GM12873 (cell line): ENCODE measurements around the gene GSG1L.

ENCODE experiments used
- TF ChIP-seq, protein P1 (sequence below): IDR thresholded peaks from 2 replicates; pipeline ENCODE4 v1.5.1; 2012; ENCODE audit warnings: low read depth, mild to moderate bottlenecking, moderate library complexity, low read length, control low read depth; ENCODE audit not compliant: insufficient read depth; ENCODE audit errors: missing control alignments

The GSG1L gene

DNA sequence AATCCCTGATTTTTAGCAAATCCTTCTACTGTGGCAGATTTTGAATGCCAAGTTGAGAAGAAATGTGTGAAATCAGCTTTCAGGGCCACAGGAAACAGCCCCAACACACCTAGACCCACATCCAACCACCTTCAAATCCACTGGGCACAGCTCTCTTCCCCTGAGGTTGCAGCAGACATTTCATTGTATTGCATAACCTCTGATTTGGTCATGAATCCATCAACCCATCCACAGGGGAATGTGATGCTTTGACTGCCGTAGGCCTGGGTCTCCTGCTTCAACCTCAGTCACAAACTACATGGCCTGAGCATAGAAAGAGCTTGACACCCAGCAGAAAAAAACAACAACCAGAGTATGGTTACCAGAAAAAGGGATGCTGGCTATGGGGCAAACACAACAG, 145.6 kb downstream of the GSG1L start:
- TF ChIP-seq, protein P1, sequence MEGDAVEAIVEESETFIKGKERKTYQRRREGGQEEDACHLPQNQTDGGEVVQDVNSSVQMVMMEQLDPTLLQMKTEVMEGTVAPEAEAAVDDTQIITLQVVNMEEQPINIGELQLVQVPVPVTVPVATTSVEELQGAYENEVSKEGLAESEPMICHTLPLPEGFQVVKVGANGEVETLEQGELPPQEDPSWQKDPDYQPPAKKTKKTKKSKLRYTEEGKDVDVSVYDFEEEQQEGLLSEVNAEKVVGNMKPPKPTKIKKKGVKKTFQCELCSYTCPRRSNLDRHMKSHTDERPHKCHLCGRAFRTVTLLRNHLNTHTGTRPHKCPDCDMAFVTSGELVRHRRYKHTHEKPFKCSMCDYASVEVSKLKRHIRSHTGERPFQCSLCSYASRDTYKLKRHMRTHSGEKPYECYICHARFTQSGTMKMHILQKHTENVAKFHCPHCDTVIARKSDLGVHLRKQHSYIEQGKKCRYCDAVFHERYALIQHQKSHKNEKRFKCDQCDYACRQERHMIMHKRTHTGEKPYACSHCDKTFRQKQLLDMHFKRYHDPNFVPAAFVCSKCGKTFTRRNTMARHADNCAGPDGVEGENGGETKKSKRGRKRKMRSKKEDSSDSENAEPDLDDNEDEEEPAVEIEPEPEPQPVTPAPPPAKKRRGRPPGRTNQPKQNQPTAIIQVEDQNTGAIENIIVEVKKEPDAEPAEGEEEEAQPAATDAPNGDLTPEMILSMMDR: no peak

DNA sequence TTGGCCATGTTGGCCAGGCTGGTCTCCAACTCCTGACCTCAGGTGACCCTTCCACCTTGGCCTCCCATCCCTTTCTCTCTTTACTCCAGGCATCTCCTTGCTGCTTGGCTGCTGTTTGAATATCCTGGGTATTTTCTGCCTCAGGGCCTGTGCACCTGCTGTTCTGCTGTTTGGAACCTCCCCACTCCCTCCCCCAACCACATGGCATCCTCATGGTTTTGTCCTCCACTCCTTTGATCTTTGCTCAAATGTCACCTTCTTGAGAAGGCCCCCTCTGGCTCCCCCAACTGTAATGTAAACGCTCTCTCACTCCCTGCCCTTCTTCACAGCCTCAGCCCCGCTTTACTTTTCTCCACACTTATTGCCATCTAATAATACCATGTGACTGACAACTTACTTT, 152.0 kb downstream of the GSG1L start:
- TF ChIP-seq, protein P1: no peak

DNA sequence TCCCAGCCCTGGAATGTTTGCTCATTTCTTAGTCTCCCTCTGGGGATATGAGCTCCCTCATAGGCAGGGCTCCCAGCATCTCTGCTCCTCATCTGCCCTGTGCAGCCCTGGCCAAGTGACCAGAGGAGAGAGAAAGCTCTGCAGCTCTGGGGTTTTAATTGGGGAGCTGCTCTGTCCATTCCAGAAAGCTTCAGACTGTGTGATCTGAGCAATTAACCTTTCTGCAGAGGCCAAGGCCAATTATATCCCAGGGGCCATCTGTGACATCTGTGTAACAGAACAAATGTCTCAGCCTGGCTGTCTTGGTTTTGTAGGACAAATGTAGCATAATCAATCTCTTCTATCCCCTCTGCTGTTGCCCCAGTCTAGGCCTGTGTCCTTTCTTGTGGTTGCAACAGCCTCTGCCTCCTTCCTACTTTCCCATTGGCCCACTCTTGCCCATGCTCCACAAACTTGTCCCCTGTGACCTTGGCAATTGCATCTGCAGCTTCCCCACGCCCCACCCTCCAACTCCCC, 156.0 kb downstream of the GSG1L start:
- TF ChIP-seq, protein P1: no peak

DNA sequence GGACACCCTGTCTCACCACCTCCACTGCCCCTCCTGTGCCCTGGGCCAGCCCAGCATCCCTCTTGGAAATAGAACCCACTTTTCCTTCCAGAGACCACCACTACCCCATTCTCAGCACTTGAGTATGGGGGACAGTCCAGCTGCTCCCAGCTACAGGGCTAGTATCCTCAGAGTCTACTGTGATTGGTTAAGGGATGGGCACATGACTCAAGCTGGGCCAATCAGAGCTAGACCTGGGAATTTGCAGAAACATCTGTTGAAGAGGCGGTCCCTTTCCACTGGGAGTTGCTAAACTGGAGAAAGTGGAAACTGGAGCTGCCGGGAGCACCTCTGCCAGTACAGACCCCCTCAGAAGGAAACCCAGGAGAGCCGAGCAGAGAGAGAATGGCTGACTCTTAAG, 156.6 kb downstream of the GSG1L start:
- TF ChIP-seq, protein P1: no peak

DNA sequence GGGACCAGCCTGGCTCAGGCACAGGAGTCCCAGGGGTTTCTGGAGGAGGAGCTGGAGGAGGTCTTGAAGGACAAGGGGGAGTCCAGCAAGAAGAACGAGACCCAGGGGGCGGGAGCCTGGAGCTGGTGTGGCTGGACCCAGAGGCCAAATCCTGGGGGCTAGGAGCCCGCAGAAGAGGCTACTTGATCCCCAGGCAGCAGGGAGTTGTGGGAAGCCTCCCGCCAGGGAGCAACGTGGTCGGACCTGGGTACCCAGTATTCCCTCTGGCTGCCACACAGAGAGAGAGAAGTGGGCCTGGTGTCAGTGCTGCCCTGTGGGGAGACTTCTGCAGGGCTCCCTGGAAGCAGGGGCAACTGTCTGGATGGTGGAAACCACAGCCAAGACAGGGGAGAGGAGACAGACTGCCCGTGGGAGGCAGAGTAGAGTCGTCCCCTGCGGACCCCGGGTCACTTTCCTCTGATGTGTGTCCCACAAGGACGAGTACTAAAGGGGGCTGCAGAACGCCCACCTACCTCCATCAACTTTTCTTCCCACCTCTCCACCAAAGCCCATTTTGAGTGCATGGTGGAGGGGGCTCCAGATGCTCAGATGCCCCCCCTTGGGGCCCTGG, 160.4 kb downstream of the GSG1L start:
- TF ChIP-seq, protein P1: no peak

DNA sequence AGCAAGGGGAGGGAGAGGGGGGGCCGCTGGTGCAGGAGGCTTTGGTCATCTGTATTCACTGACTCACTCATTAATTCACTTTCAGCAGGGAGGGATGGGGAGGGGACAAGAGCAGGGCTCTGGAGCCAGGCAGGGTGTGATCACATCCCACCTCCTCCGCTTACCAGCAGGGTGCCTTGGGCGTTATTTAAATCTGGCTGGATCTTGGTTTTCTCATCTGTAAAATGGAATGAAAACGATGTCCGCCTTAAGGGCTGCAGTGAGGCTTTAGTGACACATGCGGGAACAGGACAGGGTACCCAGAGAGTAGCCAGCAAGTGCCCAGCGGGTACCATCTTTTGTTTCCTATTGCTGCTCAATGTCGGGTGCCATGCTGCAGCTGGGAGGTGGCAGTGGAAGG, 161.0 kb downstream of the GSG1L start:
- TF ChIP-seq, protein P1: no peak

DNA sequence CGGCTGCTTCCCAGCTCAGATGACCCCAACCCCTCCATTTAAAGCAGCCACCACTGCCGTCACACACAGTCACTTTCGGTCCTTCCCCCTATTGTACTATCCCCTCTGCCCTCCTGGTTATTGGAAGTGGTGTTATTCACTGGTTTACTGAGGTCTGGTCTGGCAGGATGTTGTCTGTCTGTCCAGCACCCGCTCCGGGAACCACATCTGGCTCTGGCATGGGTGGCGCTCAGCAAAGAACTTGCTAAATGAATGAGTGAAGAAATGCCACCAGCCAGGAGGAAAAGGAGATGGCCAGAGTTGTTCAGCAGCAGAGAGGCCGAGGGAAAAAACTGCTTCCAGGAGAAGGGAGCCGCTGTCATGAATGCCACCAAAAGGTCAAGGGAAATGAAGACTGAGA, 161.6 kb downstream of the GSG1L start:
- TF ChIP-seq, protein P1: no peak
